A549 (cell line): ENCODE results near the gene COX4I2. TPM values are rescaled to one million over a fixed set of nuclear protein-coding genes. Genes with fewer than 3 reads are reported as not detected.

Experiments used
- CBX2 ChIP-seq: fragments of 200-600 bp; sonication (generic); IDR thresholded peaks from 2 replicates; pipeline ENCODE4 v1.6.1; 2016; ENCODE audit warnings: low read depth, mild to moderate bottlenecking, borderline replicate concordance
- CBX8 ChIP-seq: fragments of 200-600 bp; sonication (generic); IDR thresholded peaks from 2 replicates; pipeline ENCODE4 v1.6.1; 2016
- CHD4 ChIP-seq: fragments of 200-600 bp; sonication (generic); IDR thresholded peaks from 2 replicates; pipeline ENCODE4 v1.6.1; 2016; ENCODE audit warnings: antibody characterized with exemption, mild to moderate bottlenecking, borderline replicate concordance
- EHMT2 ChIP-seq: fragments of 200-600 bp; sonication (generic); IDR thresholded peaks from 2 replicates; pipeline ENCODE4 v1.6.1; 2016; ENCODE audit warnings: antibody characterized with exemption, low read depth, mild to moderate bottlenecking, moderate library complexity
- EP300 ChIP-seq, 2 experiments: fragments of >200 bp; sonication (Bioruptor Twin); formaldehyde crosslinking; IDR thresholded peaks; 2 replicates in 1 of 2; 3 replicates in 1 of 2; pipeline ENCODE4 v1.6.1; 2016 to 2017
- FOSB ChIP-seq: fragments of 250-450 bp; sonication (Bioruptor Pico); IDR thresholded peaks from 2 replicates; pipeline ENCODE4 v1.5.0; 2020; ENCODE audit warnings: mild to moderate bottlenecking, moderate library complexity
- HEYL ChIP-seq: fragments of 250-450 bp; sonication (Bioruptor Pico); IDR thresholded peaks from 2 replicates; pipeline ENCODE4 v1.8.0; 2021; ENCODE audit warnings: mild to moderate bottlenecking, moderate library complexity
- HOXA7 ChIP-seq: fragments of 250-450 bp; sonication (Bioruptor Pico); IDR thresholded peaks from 2 replicates; pipeline ENCODE4 v1.5.0; 2020; ENCODE audit warnings: mild to moderate bottlenecking, moderate library complexity
- HOXB13 ChIP-seq: fragments of 250-450 bp; sonication (Bioruptor Pico); IDR thresholded peaks from 2 replicates; pipeline ENCODE4 v1.5.0; 2020; ENCODE audit warnings: low read depth, mild to moderate bottlenecking, moderate library complexity
- HOXB5 ChIP-seq: fragments of 250-450 bp; sonication (Bioruptor Pico); IDR thresholded peaks from 2 replicates; pipeline ENCODE4 v1.5.0; 2020; ENCODE audit warnings: mild to moderate bottlenecking, moderate library complexity
- JUN ChIP-seq, 2 experiments: fragments of >200 bp; sonication (Bioruptor Twin); formaldehyde crosslinking; IDR thresholded peaks; 2 replicates in 1 of 2; 3 replicates in 1 of 2; pipeline ENCODE4 v1.6.1; 2016 to 2017
- JUNB ChIP-seq: fragments of >200 bp; sonication (Bioruptor Twin); formaldehyde crosslinking; IDR thresholded peaks from 2 replicates; pipeline ENCODE4 v1.6.1; 2016
- KDM1A ChIP-seq: fragments of 200-600 bp; sonication (generic); IDR thresholded peaks from 2 replicates; pipeline ENCODE4 v1.6.1; 2016; ENCODE audit warnings: low read depth, mild to moderate bottlenecking
- KDM5A ChIP-seq: fragments of 200-600 bp; sonication (generic); IDR thresholded peaks from 2 replicates; pipeline ENCODE4 v1.6.1; 2016; ENCODE audit warnings: antibody characterized with exemption, mild to moderate bottlenecking
- MYC ChIP-seq: IDR thresholded peaks from 2 replicates; pipeline ENCODE4 v1.6.1; 2012; ENCODE audit warnings: mild to moderate bottlenecking, inconsistent platforms, low read length, improper control_type of control experiment, borderline replicate concordance
- NFE2L2 ChIP-seq: fragments of 150-350 bp; conservative IDR thresholded peaks from 2 replicates; pipeline ENCODE4 v1.6.1; 2014; ENCODE audit warnings: low read length
- NPAS2 ChIP-seq: fragments of 250-450 bp; sonication (Bioruptor Pico); IDR thresholded peaks from 2 replicates; pipeline ENCODE4 v1.8.0; 2022; ENCODE audit warnings: mild to moderate bottlenecking, moderate library complexity, borderline replicate concordance
- NR3C1 ChIP-seq: fragments of >200 bp; sonication (Bioruptor Twin); formaldehyde crosslinking; IDR thresholded peaks from 3 replicates; pipeline ENCODE4 v1.6.1; 2017
- PBX3 ChIP-seq: IDR thresholded peaks from 2 replicates; pipeline ENCODE4 v1.6.1; 2012
- POLR2A ChIP-seq: IDR thresholded peaks from 2 replicates; pipeline ENCODE4 v1.6.1; 2012; ENCODE audit warnings: mild to moderate bottlenecking, low read length
- REST ChIP-seq: fragments of 200-600 bp; sonication (generic); IDR thresholded peaks from 2 replicates; pipeline ENCODE4 v1.6.1; 2016; ENCODE audit warnings: antibody characterized with exemption, mild to moderate bottlenecking, moderate library complexity
- RFX5 ChIP-seq: fragments of 450-650 bp; IDR thresholded peaks from 2 replicates; pipeline ENCODE4 v1.7.1; 2014; ENCODE audit warnings: antibody characterized with exemption, mild to moderate bottlenecking, moderate library complexity
- RNF2 ChIP-seq: fragments of 200-600 bp; sonication (generic); IDR thresholded peaks from 2 replicates; pipeline ENCODE4 v1.6.1; 2016; ENCODE audit warnings: low read depth, mild to moderate bottlenecking, antibody characterized with exemption, moderate library complexity, borderline replicate concordance
- ZFP36 ChIP-seq: fragments of 450-650 bp; IDR thresholded peaks from 2 replicates; pipeline ENCODE4 v1.6.1; 2014; ENCODE audit warnings: borderline replicate concordance; ENCODE audit not compliant: partially characterized antibody
- ZSCAN20 ChIP-seq: fragments of 250-450 bp; sonication (Bioruptor Pico); IDR thresholded peaks from 2 replicates; pipeline ENCODE4 v1.8.0; 2022; ENCODE audit warnings: mild to moderate bottlenecking, moderate library complexity
- polyA plus RNA-seq, 4 experiments: library from polyadenylated mRNA; depleted of rRNA in 3 of 4; stranded (reverse); fragments of >200 nt; fragmentation: RNase III in 1 of 4; extraction: RNeasy Plus Mini Kit Qiagen cat#74134 plus additional on column Dnase treatment in 1 of 4; gene quantifications; 2 replicates in 3 of 4; 3 replicates in 1 of 4; pipeline ENCODE4 v1.2.3, GENCODE V29; 2011 to 2017
- TF ChIP-seq, protein P1 (sequence below): fragments of 450-650 bp; IDR thresholded peaks from 2 replicates; pipeline ENCODE4 v1.6.1; 2014; ENCODE audit warnings: antibody characterized with exemption
- TF ChIP-seq, protein P2 (sequence below): fragments of 150-350 bp; IDR thresholded peaks from 2 replicates; pipeline ENCODE4 v1.6.1; 2014; ENCODE audit warnings: low read depth, mild to moderate bottlenecking, low read length

Gene COX4I2
- polyA plus RNA-seq, 2 of the 4 experiments (the other 2 are of a cell fraction), result not detected

DNA sequence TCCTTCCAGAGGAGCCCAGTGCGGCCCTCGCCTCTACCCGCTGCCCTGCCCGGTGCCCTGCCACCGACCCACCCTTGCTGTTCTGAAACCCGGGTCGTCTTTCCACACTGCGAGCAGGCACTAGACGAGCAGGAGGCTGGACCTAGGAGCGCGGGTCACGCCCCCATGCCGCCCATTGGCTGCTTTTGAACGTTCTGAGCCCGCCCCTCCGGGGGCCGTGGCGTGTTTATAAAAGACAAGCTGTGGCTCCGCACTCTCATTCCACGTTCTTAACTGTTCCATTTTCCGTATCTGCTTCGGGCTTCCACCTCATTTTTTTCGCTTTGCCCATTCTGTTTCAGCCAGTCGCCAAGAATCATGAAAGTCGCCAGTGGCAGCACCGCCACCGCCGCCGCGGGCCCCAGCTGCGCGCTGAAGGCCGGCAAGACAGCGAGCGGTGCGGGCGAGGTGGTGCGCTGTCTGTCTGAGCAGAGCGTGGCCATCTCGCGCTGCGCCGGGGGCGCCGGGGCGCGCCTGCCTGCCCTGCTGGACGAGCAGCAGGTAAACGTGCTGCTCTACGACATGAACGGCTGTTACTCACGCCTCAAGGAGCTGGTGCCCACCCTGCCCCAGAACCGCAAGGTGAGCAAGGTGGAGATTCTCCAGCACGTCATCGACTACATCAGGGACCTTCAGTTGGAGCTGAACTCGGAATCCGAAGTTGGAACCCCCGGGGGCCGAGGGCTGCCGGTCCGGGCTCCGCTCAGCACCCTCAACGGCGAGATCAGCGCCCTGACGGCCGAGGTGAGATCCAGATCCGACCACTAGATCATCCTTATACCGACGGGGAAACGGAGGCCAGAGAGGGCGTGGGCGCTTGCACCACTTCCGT is 32.4 kb upstream of the COX4I2 start, which contains the start of gene ID1 (continued):
- peak; percentile 60 for TF ChIP-seq REST
- TF ChIP-seq CBX2, result no peak
- TF ChIP-seq MYC, result peak; percentile 89
- TF ChIP-seq NFE2L2, result no peak
- TF ChIP-seq, protein P1, sequence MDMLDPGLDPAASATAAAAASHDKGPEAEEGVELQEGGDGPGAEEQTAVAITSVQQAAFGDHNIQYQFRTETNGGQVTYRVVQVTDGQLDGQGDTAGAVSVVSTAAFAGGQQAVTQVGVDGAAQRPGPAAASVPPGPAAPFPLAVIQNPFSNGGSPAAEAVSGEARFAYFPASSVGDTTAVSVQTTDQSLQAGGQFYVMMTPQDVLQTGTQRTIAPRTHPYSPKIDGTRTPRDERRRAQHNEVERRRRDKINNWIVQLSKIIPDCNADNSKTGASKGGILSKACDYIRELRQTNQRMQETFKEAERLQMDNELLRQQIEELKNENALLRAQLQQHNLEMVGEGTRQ, result peak; percentile 44
- TF ChIP-seq, protein P2, sequence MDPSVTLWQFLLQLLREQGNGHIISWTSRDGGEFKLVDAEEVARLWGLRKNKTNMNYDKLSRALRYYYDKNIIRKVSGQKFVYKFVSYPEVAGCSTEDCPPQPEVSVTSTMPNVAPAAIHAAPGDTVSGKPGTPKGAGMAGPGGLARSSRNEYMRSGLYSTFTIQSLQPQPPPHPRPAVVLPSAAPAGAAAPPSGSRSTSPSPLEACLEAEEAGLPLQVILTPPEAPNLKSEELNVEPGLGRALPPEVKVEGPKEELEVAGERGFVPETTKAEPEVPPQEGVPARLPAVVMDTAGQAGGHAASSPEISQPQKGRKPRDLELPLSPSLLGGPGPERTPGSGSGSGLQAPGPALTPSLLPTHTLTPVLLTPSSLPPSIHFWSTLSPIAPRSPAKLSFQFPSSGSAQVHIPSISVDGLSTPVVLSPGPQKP, result no peak
- no peak for TF ChIP-seq KDM5A
- TF ChIP-seq JUN (IDR thresholded peaks at IDR 0.05), result peak; percentile 100
- peak; percentile 61; the same call in 1 of the 2 replicates for TF ChIP-seq HOXA7 (CRISPR knock-in tag)
- 0 out of 2 replicates have a peak, but pooled peaks have one; percentile 9 for TF ChIP-seq FOSB
- 0 out of 2 replicates have a peak, but pooled peaks have one; percentile 44 for TF ChIP-seq HEYL (CRISPR knock-in tag)
- no peak for TF ChIP-seq NPAS2
- TF ChIP-seq KDM1A, result no peak
- TF ChIP-seq EHMT2, result no peak
- 0 out of 2 replicates have a peak, but pooled peaks have one; percentile 25 for TF ChIP-seq HOXB13
- TF ChIP-seq EP300 (IDR thresholded peaks at IDR 0.05), result no peak
- no peak for TF ChIP-seq JUNB
- no peak for TF ChIP-seq RNF2
- no peak for TF ChIP-seq CHD4
- no peak for TF ChIP-seq ZFP36
- peak; percentile 92 for TF ChIP-seq POLR2A
- TF ChIP-seq ZSCAN20 (CRISPR knock-in tag), result no peak
- no peak for TF ChIP-seq RFX5
- no peak for TF ChIP-seq HOXB5 (CRISPR knock-in tag)
- no peak for TF ChIP-seq CBX8
- TF ChIP-seq PBX3, result peak; percentile 56; the same call in 1 of the 2 replicates
- TF ChIP-seq NR3C1, result no peak
